ENCODE data around the gene ANKRD6.

The ANKRD6 gene

GRCh38 chr6:89414215-89414614 is 18.7 kb upstream of the ANKRD6 start:
- DNase-seq = no peak

- no peak for DNase-seq
Observed at GRCh38 chr6:89415185-89415584, 17.8 kb upstream of the ANKRD6 start.

- no peak for DNase-seq
Observed at GRCh38 chr6:89416796-89417195, 16.2 kb upstream of the ANKRD6 start.

GRCh38 chr6:89430201-89430962 is 2.6 kb upstream of the ANKRD6 start:
- DNase-seq = no peak

DNA sequence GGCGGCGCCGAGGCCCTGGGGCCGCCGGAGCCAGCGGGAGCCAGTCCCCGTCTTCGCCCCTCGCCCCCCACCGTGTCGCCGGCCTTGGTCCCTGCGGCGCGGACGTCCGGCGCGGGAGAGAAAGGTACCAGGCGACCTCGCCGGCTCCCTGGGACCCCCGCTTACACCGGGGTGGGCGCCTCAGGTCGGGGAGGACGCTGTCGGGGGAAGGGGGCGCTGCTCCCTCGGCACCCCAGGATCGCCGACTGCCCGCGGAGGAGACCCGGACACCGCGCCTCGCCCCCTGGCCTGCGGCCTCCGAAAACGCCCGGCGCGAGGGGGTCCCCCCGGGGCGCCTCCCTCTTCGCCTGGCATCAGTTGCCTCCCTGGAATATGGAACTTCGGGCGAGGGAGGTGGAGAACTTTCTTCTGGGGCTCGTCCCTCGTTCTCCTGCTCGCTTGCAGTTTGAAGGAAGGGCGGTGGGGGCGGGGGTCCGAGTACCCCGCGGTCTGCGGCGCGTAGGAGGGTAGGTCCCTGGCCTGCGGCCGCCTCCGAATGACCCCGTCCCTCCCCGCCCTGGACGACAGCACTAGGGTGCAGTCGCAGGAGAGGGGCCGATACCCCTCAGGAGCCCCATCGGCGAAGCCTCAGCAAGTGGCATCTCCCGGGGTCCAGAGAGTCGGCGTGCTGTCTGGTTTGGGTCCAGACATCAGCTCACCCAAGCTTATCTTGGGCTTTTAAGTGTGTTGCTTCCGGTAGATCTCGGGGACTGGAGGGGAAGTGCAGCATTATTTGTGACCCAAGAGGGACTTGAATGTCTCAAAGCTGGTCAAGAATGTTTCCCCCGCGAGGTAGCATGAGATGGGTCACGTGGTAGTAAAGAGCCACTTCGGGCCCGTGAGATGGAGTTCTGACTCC is 549 bp downstream of the ANKRD6 start:
- DNase-seq = peak; percentile 18

- no peak for DNase-seq
Observed at GRCh38 chr6:89434150-89434499, 1.2 kb downstream of the ANKRD6 start.

- DNase-seq = no peak
Observed at GRCh38 chr6:89434954-89435353, 2.0 kb downstream of the ANKRD6 start.

DNA sequence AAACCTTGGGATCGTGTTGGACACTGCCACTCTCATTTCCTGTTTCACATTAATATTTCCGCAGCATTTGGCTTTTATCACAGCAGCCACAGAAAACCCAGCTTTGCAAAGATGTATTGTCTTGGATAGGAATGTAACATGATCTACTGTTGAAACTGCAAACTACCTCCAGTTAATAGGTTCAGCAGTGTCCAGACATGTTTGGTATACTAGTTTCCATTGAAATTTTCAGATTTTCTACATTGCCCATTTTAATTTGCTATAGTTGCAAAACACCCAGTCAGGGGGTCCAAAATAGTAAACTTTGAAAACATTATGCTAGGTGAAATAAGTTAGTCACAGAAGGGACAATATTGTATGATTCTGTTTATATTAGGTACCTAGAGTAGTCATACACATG is 3.3 kb downstream of the ANKRD6 start:
- no peak for DNase-seq

DNA sequence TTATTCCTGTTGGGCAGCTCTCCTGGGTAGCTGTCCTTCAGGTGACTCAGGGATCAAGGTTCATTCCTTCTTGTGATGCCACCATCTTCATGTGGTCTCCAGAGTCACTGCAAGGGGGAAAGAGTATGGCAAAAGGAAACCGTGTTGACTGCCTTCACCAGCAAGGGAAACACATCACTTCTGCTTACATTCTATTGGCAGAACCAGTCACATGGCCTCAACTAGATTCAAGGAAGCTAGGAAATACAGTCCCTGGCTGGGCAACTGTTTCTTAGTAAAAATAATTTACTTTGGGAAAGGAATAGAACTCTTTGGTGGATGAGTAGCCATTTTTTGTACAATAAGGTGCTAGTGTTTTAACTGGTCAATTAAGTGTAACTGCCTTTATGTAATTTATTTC is 5.3 kb downstream of the ANKRD6 start:
- DNase-seq = no peak

GRCh38 chr6:89439014-89439413 is 6.1 kb downstream of the ANKRD6 start:
- DNase-seq = no peak

- no peak for DNase-seq
Observed at GRCh38 chr6:89440200-89440599, 7.2 kb downstream of the ANKRD6 start.

- no peak for DNase-seq
Observed at GRCh38 chr6:89443658-89444057, 10.7 kb downstream of the ANKRD6 start.

- no peak for DNase-seq
Observed at GRCh38 chr6:89449193-89449592, 16.2 kb downstream of the ANKRD6 start.

GRCh38 chr6:89452281-89452680 is 19.3 kb downstream of the ANKRD6 start:
- no peak for DNase-seq

GRCh38 chr6:89454300-89454699 is 21.3 kb downstream of the ANKRD6 start:
- DNase-seq = no peak

- DNase-seq = no peak
Observed at GRCh38 chr6:89458704-89459103, 25.8 kb downstream of the ANKRD6 start.

DNA sequence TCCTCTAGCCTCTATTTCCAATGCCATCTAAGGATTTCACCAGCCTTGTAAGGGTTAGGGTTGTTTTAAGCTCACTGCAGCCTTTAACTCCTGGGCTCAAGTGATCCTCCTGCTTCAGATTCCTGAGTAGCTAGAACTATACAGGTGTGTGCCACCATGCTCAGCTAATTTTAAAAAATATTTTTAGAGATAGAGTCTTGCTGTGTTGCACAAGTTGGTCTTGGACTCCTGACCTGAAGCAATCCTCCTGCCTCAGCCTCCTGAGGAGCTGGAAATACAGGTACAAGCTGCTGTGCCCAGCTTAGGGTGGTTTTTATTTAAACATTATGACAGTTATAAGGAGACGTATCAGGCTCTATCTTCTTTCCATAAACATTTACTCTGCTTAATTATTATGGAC is 26.5 kb downstream of the ANKRD6 start:
- DNase-seq = no peak

GRCh38 chr6:89460713-89461112 is 27.8 kb downstream of the ANKRD6 start:
- no peak for DNase-seq

DNA sequence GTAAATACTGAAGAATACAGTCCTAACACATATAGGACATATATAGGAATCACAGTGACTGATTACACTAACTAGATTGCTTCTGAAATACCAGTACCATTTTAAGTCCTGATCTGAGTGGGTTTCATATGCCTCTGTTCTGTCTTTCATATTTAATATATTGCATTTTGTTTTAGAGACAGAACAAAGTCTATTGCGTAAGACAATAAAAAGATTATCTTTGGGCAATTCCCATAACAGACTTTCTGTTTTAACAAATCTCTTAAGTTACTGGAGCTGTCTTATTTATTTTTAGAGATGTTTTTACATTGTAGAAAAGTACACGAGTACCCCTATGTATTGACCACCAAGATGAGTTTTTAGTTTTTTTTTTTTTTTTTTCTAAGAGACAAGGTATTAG is 29.6 kb downstream of the ANKRD6 start:
- no peak for DNase-seq

DNA sequence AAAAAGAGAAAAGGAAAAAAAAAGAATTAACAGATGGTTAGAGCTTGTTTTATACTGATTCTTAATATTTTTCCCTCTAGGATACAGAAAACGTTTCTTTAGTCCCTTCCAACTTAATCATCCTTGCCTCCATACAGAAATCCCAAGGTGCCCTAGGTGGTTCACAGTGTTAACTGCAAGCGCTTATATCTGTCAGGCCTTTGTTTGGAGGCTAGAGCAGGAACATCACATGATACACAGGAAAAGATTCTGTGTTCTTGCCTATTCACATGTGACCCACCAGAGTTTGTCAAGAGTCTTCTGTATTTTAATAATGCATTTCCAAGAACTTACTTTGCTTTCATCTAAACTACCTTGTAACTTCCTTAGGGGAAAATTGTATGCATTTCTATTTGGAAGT is 31.3 kb downstream of the ANKRD6 start:
- no peak for DNase-seq

- DNase-seq = no peak
Observed at GRCh38 chr6:89467437-89467836, 34.5 kb downstream of the ANKRD6 start.

- no peak for DNase-seq
Observed at GRCh38 chr6:89468998-89469397, 36.0 kb downstream of the ANKRD6 start.

DNA sequence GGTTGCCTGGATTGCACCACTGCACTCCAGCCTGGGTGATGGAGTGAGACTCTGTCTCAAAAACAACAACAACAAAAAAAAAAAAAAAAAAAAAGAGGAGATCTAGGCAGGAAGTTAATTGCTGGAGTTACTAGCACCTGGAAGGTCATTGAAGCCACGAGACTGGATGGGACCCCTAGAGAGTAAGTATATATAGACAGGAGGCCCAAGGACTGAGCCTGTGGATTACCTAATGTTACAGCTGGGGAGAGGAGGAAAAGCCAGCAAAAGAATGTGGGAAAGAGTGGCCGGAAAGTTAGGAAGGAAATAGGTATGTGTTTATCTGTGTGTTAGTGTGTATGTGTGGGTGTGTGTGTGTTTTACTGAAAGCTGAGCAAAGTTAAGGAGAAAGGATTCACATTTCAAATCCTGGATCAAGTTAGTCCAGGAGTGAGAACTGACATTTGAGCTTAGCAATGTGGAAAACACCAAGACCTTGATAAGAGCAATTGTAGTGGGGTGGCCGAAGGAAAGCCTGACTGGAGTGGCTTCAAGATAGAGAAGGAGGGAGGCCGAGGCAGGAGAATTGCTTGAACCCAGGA is 38.4 kb downstream of the ANKRD6 start:
- DNase-seq = no peak

DNA sequence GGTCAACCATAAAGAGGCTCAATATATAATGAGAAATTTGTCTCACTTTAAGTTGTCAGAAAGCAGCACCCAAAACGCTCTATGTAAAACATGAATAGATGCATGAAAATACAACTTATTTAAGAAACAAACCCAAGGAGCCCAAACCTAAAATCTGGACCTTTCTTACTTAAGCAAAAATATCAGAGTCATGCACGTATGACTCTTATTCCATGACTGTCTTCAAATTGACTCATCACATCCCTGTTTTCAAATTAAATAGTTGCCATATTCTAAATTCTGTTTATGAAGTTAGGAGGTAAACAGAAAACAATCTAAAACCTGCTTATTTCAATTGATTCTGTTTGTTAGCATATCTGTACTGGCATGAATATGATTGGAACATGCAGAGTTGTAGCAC is 42.1 kb downstream of the ANKRD6 start:
- DNase-seq = no peak

Data from activated naive CD4-positive, alpha-beta T cell treated with anti-CD3 and anti-CD28 coated beads, Interleukin-2, amount 50 U/mL, for 16 hours (primary cell).